GM12891 (cell line): ENCODE measurements around the gene SRSF9.

Experiments
- POLR2A ChIP-seq: IDR thresholded peaks from 2 replicates; pipeline ENCODE4 v1.6.1; 2011; ENCODE audit warnings: low read depth, low read length, control low read depth
- POLR2AphosphoS5 ChIP-seq: IDR thresholded peaks from 2 replicates; pipeline ENCODE4 v1.6.1; 2011; ENCODE audit warnings: low read depth, low read length, control low read depth
- SPI1 ChIP-seq: IDR thresholded peaks from 2 replicates; pipeline ENCODE4 v1.6.1; 2011; ENCODE audit warnings: low read depth, low read length, control low read depth

DNA sequence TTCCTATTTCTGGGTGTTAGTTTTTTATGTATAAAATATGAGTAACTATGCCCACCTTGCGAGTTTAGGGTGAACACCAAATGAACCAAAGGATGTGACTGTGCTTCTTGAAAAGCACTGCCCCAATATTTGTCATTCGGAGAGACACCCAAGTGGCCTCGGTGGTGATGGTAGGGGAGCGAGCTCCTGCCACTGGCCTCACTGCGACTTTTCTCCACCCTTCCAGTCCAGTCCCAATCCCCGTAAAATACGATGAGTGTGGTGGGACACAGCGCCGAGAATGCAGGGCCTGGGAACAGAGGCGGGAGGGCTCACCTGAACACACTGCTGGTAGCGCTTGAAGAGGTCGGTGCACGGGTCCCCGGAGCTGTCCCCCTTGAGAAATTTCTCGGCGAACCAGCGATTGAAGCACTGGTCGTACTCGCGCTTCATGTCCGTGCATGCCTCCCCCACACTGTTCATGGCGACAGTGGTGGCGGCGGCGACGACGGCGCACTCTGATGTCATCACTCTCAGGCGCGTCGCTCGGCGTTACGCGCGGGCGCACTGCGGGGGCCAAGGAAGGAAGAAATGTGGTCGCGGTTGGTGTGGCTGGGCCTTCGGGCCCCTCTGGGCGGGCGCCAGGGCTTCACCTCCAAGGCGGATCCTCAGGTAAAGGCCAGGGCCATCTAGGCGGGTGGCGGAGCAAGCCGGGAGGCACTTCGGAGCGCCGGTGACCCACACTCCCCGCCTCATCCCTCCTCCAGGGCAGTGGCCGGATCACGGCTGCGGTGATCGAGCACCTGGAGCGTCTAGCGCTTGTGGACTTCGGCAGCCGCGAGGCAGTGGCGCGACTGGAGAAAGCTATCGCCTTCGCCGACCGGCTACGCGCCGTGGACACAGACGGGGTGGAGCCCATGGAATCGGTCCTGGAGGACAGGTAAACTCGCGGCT lies 23.4 kb downstream of the SRSF9 start, which contains the start of the genes GATC and TRIAP1:
- TF ChIP-seq SPI1 (no peak), POLR2A (peak; percentile 89), POLR2AphosphoS5 (peak; percentile 95)
